HEK293T (cell line): ENCODE data around the gene NEGR1.

Experiments
- ARNT ChIP-seq: fragments of 450-650 bp; IDR thresholded peaks from 2 replicates; pipeline ENCODE4 v1.6.1; 2017; ENCODE audit warnings: mild to moderate bottlenecking
- BHLHE40 ChIP-seq: fragments of 450-650 bp; IDR thresholded peaks from 2 replicates; pipeline ENCODE4 v1.6.1; 2016; ENCODE audit warnings: mild to moderate bottlenecking, moderate library complexity, borderline replicate concordance
- ELF4 ChIP-seq: fragments of 450-650 bp; IDR thresholded peaks from 2 replicates; pipeline ENCODE4 v1.6.1; 2017; ENCODE audit warnings: antibody characterized with exemption
- FOXA1 ChIP-seq: fragments of 450-650 bp; IDR thresholded peaks from 2 replicates; pipeline ENCODE4 v1.6.1; 2016; ENCODE audit warnings: mild to moderate bottlenecking
- FOXK2 ChIP-seq: fragments of 450-650 bp; IDR thresholded peaks from 2 replicates; pipeline ENCODE4 v1.6.1; 2016; ENCODE audit warnings: mild to moderate bottlenecking
- FOXM1 ChIP-seq: fragments of 450-650 bp; IDR thresholded peaks from 2 replicates; pipeline ENCODE4 v1.6.1; 2017; ENCODE audit warnings: mild to moderate bottlenecking, borderline replicate concordance
- L3MBTL2 ChIP-seq: fragments of 450-650 bp; conservative IDR thresholded peaks from 2 replicates; pipeline ENCODE4 v1.6.1; 2016; ENCODE audit warnings: mild to moderate bottlenecking
- LEF1 ChIP-seq: fragments of 450-650 bp; IDR thresholded peaks from 2 replicates; pipeline ENCODE4 v1.6.1; 2017; ENCODE audit warnings: mild to moderate bottlenecking, borderline replicate concordance
- NFRKB ChIP-seq: fragments of 450-650 bp; IDR thresholded peaks from 2 replicates; pipeline ENCODE4 v1.6.1; 2016; ENCODE audit warnings: mild to moderate bottlenecking, moderate library complexity
- SP1 ChIP-seq: fragments of 450-650 bp; IDR thresholded peaks from 2 replicates; pipeline ENCODE4 v1.6.1; 2017
- SUZ12 ChIP-seq: fragments of 450-650 bp; IDR thresholded peaks from 2 replicates; pipeline ENCODE4 v1.6.1; 2016; ENCODE audit warnings: mild to moderate bottlenecking
- TARDBP ChIP-seq: fragments of 450-650 bp; IDR thresholded peaks from 2 replicates; pipeline ENCODE4 v1.6.1; 2016

- TF ChIP-seq LEF1 = no peak
- TF ChIP-seq ELF4 = no peak
- TF ChIP-seq SP1 = no peak
- TF ChIP-seq FOXM1 = no peak
- TF ChIP-seq FOXA1 = no peak
- TF ChIP-seq L3MBTL2 = no peak
- TF ChIP-seq NFRKB = no peak
- TF ChIP-seq SUZ12 = no peak
- TF ChIP-seq FOXK2 = no peak
- no peak for TF ChIP-seq BHLHE40
- TF ChIP-seq ARNT = no peak
- TF ChIP-seq TARDBP = no peak
These were observed 217.9 kb downstream of the NEGR1 start for GRCh38 chr1:72064196-72065075.
